Thoracic aorta (tissue), 2 donors: Measurements from ENCODE around the gene CCP110. TPM values are rescaled to one million over a fixed set of nuclear protein-coding genes. Genes with fewer than 3 reads are reported as not detected.

Experiments used
- ATAC-seq: fragments of 150-250 bp; one replicate; pipeline ENCODE4 v1.8.0; 2017; ENCODE audit warnings: low read depth; ENCODE audit not compliant: insufficient number of reproducible peaks, low FRiP score
- DNase-seq: peaks from one replicate; pipeline ENCODE4 v3.0.0-alpha.2; 2020; ENCODE audit warnings: low spot score
- H3K27ac ChIP-seq, 2 donors: fragments of 200-600 bp; sonication (generic); 1 replicate in 1 of 2; 2 replicates in 1 of 2; pipeline ENCODE4 v1.5.1; 2016; ENCODE audit warnings: mild to moderate bottlenecking in 2 of 2, moderate library complexity in 2 of 2
- H3K27me3 ChIP-seq: fragments of 200-600 bp; sonication (generic); replicated peaks from 2 replicates; pipeline ENCODE4 v1.6.0; 2016; ENCODE audit warnings: mild to moderate bottlenecking; ENCODE audit not compliant: insufficient read depth
- H3K36me3 ChIP-seq: fragments of 200-600 bp; sonication (generic); one replicate; pipeline ENCODE4 v1.5.1; 2016
- H3K4me1 ChIP-seq, 2 donors: fragments of 200-600 bp; sonication (generic); 1 replicate in 1 of 2; 2 replicates in 1 of 2; pipeline versions ENCODE4 v1.5.1 to v1.6.0; 2016; ENCODE audit warnings: low read depth in 2 of 2, mild to moderate bottlenecking in 1 of 2; ENCODE audit not compliant: control insufficient read depth in 1 of 2
- H3K4me3 ChIP-seq: fragments of 200-600 bp; sonication (generic); 2 replicates; pipeline ENCODE4 v1.5.1; 2016; ENCODE audit warnings: mild to moderate bottlenecking
- H3K9me3 ChIP-seq: fragments of 200-600 bp; sonication (generic); 2 replicates; pipeline ENCODE4 v1.5.1; 2016
- total RNA-seq, 2 donors: library from RNA; depleted of rRNA; stranded (reverse); fragments of >200 nt; gene quantifications; one replicate each; pipeline versions ENCODE4 v1.1.0 to v1.2.3, GENCODE V29; 2016
- TF ChIP-seq, protein P1 (sequence below): fragments of 200-600 bp; sonication (generic); IDR thresholded peaks from one replicate; pipeline ENCODE4 v1.5.1; 2019; ENCODE audit warnings: antibody characterized with exemption

Gene CCP110
- total RNA-seq, 2 donors from 2014 or later: 20.4 to 30.7 TPM

- Histone ChIP-seq H3K27ac (no peak overlapping the region), H3K4me3 (no peak overlapping the region), H3K27me3 (no peaks in the 10 kb centered on the region), H3K36me3 (peaks cover 14% of the 10 kb centered on the region), H3K4me1 (peaks cover 0 to 12% of the 10 kb centered on the region in 2 donors), H3K9me3 (no peaks in the 10 kb centered on the region)
- TF ChIP-seq, protein P1, sequence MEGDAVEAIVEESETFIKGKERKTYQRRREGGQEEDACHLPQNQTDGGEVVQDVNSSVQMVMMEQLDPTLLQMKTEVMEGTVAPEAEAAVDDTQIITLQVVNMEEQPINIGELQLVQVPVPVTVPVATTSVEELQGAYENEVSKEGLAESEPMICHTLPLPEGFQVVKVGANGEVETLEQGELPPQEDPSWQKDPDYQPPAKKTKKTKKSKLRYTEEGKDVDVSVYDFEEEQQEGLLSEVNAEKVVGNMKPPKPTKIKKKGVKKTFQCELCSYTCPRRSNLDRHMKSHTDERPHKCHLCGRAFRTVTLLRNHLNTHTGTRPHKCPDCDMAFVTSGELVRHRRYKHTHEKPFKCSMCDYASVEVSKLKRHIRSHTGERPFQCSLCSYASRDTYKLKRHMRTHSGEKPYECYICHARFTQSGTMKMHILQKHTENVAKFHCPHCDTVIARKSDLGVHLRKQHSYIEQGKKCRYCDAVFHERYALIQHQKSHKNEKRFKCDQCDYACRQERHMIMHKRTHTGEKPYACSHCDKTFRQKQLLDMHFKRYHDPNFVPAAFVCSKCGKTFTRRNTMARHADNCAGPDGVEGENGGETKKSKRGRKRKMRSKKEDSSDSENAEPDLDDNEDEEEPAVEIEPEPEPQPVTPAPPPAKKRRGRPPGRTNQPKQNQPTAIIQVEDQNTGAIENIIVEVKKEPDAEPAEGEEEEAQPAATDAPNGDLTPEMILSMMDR: no peak
- no peak for DNase-seq
- no peak for ATAC-seq
Observed at GRCh38 chr16:19588661-19589060, 64.9 kb downstream of the CCP110 start.

DNA sequence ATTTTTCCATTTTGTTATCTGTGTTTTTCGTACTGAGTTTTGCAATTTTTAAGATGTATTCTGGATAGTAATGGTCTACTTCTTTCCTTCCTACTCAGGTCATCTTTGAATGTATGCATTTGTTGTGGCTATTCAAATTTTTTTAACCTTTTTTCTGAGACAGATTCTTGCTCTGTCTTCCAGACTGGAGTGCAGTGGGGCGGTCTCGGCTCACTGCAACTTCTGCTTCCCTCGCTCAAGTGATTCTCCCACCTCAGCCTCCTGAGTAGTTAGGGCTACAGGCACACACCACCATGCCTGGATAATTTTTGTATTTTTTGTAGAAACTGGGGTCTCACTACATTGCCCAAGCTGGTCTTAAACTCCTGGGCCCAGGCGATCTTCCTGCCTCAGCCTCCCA, 65.4 kb downstream of the CCP110 start:
- no peak overlapping the region for H3K27ac ChIP-seq
- DNase-seq (no peak), ATAC-seq (no peak)
- TF ChIP-seq, protein P1: no peak
- no peak overlapping the region for H3K4me3 ChIP-seq
- no peaks in the 10 kb centered on the region for H3K9me3 ChIP-seq
- H3K4me1 ChIP-seq: peaks cover 0 to 12% of the 10 kb centered on the region in 2 donors
- H3K36me3 ChIP-seq: peaks cover 14% of the 10 kb centered on the region
- H3K27me3 ChIP-seq: no peaks in the 10 kb centered on the region

DNA sequence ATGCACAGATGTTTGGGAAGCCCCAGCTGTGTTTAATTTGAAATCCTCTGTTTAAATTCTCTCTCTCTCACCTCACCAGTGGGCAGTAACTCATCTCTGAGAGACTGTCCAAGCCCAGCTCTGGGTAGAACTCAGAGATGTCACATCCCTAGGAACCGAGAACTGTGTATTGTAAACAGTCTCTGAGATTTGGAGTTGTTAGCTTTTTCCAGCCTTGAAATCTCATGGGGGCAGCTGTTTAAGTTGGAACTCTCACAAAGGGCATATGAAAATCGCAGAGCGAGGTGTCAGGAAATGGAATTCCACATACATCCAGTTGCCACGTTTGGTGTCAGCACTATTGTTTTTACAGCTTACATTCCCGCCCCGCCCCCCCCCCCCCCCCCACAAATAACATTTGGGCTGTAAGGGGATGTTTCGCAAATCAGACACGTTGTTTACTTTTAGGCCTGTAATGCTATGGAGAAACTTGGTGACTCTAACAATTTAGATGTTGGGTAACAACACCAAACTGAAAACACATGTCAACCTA, 66.1 kb downstream of the CCP110 start:
- ATAC-seq (no peak), DNase-seq (no peak)
- Histone ChIP-seq H3K9me3 (no peaks in the 10 kb centered on the region), H3K36me3 (peaks cover 14% of the 10 kb centered on the region), H3K27me3 (no peaks in the 10 kb centered on the region), H3K4me1 (peaks cover 0 to 12% of the 10 kb centered on the region in 2 donors), H3K27ac (no peak overlapping the region), H3K4me3 (no peak overlapping the region)
- TF ChIP-seq, protein P1: no peak

GRCh38 chr16:19595043-19595767, 71.5 kb downstream of the CCP110 start:
- H3K4me3 ChIP-seq: no peak overlapping the region
- no peak for DNase-seq
- H3K36me3 ChIP-seq: peaks cover 14% of the 10 kb centered on the region
- H3K4me1 ChIP-seq: peaks cover 0 to 7% of the 10 kb centered on the region in 2 donors
- TF ChIP-seq, protein P1: no peak
- no peak for ATAC-seq
- H3K27ac ChIP-seq: peak overlapping the region; percentile 28 to 43
- H3K27me3 ChIP-seq: no peaks in the 10 kb centered on the region
- no peaks in the 10 kb centered on the region for H3K9me3 ChIP-seq

DNA sequence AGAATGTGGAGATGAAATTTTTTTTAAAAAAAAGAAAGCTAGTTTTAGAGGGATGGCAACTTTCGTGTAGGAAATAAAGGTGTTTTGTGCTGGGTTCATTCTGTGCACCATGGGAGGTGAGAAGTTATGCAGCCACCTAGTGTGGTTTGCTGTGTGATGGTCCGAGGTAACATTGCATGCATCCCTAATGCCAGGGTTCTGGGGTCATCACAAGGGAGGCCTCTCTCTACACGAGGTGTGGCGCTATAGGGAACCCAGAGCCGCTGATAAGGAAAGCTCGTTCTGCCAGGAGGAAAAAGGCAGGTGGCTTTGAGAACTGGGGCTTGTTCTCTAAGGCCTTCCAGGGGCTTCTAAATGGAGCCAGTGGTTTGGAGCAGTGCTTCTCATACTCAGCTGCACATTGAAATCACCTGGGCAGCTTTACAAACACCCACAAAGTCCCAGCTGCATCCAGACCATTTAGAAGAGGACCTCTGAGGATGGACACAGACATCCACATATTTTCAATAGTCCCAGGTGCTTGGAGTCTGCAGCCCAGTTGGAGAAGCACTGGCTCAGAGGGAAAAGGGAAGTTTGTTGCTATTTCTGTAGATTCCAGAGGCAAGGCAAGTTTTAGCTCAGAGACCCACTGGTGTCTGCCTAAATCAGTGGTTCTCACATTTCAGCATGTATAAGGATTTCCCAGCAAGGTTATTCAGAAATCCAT, 75.2 kb downstream of the CCP110 start:
- ATAC-seq (no peak), DNase-seq (no peak)
- Histone ChIP-seq H3K9me3 (no peaks in the 10 kb centered on the region), H3K4me3 (no peak overlapping the region), H3K36me3 (no peaks in the 10 kb centered on the region), H3K27me3 (no peaks in the 10 kb centered on the region), H3K4me1 (peaks cover 0 to 7% of the 10 kb centered on the region in 2 donors), H3K27ac (no peak overlapping the region)
- TF ChIP-seq, protein P1: no peak
